ENCODE results near the gene ARL15. TPM values are rescaled to one million over a fixed set of nuclear protein-coding genes. Genes with fewer than 3 reads are reported as not detected.

Gene ARL15
- total RNA-seq, 1 donor from 2014 or later: 28.9 TPM

DNA sequence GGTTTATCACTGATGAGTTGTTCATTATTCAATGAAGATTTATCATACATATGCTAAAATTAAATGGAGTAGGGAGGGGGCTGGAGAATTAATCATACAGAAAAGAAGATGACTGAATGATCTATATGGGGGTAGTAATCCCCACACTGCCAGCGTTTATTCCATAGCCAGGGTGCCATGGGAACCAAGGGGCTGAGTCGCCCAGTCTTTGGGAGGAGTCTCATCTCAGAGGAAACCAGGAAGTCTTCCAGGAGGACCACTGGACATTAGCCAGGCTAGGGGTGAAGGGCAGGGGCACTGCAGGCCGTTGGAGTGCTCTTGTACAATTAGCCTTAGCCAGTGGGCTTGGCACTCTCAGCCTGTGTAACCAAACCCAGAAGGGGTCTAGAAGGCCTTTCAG lies 226.5 kb downstream of the ARL15 start:
- Mint-ChIP-seq H3K9me3 (ENCODE audit: low read depth) (no peaks in the 10 kb centered on the region), H3K4me3 (ENCODE audit: low read depth) (no peak overlapping the region), H3K4me1 (ENCODE audit: low read depth) (no peaks in the 10 kb centered on the region), H3K27me3 (no peaks in the 10 kb centered on the region), H3K27ac (no peak overlapping the region), H3K36me3 (ENCODE audit: insufficient read depth) (peaks cover 4% of the 10 kb centered on the region)
- no peak for DNase-seq (ENCODE audit: low spot score, unreplicated experiment)
- TF ChIP-seq, protein P1, sequence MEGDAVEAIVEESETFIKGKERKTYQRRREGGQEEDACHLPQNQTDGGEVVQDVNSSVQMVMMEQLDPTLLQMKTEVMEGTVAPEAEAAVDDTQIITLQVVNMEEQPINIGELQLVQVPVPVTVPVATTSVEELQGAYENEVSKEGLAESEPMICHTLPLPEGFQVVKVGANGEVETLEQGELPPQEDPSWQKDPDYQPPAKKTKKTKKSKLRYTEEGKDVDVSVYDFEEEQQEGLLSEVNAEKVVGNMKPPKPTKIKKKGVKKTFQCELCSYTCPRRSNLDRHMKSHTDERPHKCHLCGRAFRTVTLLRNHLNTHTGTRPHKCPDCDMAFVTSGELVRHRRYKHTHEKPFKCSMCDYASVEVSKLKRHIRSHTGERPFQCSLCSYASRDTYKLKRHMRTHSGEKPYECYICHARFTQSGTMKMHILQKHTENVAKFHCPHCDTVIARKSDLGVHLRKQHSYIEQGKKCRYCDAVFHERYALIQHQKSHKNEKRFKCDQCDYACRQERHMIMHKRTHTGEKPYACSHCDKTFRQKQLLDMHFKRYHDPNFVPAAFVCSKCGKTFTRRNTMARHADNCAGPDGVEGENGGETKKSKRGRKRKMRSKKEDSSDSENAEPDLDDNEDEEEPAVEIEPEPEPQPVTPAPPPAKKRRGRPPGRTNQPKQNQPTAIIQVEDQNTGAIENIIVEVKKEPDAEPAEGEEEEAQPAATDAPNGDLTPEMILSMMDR (IDR thresholded peaks at IDR 0.05; ENCODE audit: unreplicated experiment): no peak

DNA sequence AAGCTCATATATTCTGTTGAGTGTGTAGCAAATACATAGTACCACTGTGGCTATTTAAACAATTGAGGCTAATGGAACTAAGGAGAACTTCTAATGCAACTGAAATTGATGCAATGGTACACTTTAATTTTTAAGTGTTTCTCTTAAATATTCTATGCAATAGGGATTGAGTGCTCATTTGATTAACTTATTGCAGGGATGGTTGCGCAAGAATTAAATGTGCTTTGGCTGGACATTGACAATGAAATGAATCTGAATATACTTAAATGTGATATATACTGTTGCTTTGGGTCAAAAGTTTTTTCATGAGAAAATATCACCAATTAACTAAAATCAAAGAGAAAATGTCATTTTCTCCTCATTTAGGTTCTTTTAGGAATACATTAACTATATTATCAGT lies 227.1 kb downstream of the ARL15 start:
- Mint-ChIP-seq H3K4me1 (ENCODE audit: low read depth) (no peaks in the 10 kb centered on the region), H3K36me3 (ENCODE audit: insufficient read depth) (peaks cover 4% of the 10 kb centered on the region), H3K9me3 (ENCODE audit: low read depth) (no peaks in the 10 kb centered on the region), H3K27me3 (no peaks in the 10 kb centered on the region), H3K27ac (no peak overlapping the region), H3K4me3 (ENCODE audit: low read depth) (no peak overlapping the region)
- TF ChIP-seq, protein P1 (IDR thresholded peaks at IDR 0.05; ENCODE audit: unreplicated experiment): no peak
- DNase-seq (ENCODE audit: low spot score, unreplicated experiment): no peak

DNA sequence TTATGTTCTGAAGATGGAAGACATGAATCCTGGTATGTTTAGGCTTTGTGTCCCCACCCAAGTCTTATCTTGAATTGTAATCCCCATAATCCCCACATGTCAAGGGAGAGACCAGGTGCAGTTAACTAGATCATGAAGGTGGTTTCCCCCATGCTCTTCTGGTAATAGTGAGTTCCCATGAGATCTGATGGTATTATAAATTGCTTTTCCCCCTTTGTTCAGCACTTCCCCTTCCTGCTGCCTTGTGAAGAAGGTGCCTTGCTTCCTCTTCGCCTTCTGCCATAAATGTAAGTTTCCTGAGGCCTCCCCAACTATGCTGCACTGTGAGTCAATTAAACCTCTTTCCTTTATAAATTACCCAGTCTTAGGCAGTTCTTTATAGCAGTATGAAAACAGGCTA lies 229.0 kb downstream of the ARL15 start:
- no peak overlapping the region for H3K27ac Mint-ChIP-seq
- TF ChIP-seq, protein P1 (IDR thresholded peaks at IDR 0.05; ENCODE audit: unreplicated experiment): no peak
- no peaks in the 10 kb centered on the region for H3K9me3 Mint-ChIP-seq (ENCODE audit: low read depth)
- DNase-seq (ENCODE audit: low spot score, unreplicated experiment): no peak
- H3K36me3 Mint-ChIP-seq (ENCODE audit: insufficient read depth): peaks cover 4% of the 10 kb centered on the region
- no peak overlapping the region for H3K4me3 Mint-ChIP-seq (ENCODE audit: low read depth)
- no peaks in the 10 kb centered on the region for H3K27me3 Mint-ChIP-seq
- no peaks in the 10 kb centered on the region for H3K4me1 Mint-ChIP-seq (ENCODE audit: low read depth)

DNA sequence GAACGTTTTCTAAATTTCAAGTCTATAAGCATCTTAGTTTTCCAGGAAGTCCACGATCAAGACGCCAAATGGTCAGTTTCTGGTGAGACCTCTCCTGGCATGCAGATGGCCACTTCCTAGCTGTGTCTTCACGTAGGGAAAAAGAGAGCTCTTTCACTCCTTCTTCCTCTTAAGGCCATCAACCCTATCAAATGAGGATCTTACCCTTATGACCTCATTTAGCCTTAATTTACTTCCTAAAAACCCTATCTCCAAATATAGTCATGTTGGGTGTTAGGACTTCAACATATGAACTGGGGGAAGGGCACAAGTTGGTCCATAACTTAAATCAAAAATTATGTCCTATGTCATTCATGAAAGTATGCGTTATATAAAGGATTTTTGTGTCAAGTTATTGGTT lies 229.5 kb downstream of the ARL15 start:
- DNase-seq (ENCODE audit: low spot score, unreplicated experiment): no peak
- Mint-ChIP-seq H3K27me3 (no peaks in the 10 kb centered on the region), H3K4me3 (ENCODE audit: low read depth) (no peak overlapping the region), H3K9me3 (ENCODE audit: low read depth) (no peaks in the 10 kb centered on the region), H3K4me1 (ENCODE audit: low read depth) (no peaks in the 10 kb centered on the region), H3K27ac (no peak overlapping the region), H3K36me3 (ENCODE audit: insufficient read depth) (peaks cover 4% of the 10 kb centered on the region)
- TF ChIP-seq, protein P1 (IDR thresholded peaks at IDR 0.05; ENCODE audit: unreplicated experiment): no peak

DNA sequence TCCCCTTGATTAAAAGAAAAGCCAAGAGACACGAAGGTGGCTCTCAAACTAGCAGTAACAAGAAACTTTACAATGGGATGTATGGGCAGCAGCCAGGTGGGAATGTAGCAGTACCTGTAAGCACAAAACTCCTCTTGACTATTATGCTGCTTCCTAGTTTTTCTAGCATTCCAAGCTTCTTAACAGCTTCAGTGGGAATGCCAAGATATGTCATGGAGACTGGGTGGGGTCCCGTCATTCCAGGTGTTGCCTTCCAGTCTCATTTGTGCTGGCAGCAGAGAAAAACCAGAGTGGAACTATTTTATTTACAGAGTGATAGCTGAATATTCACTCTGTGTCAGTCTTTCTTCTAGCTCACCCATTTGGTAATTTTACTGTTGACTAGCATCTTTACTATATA lies 236.6 kb downstream of the ARL15 start:
- peaks cover 3% of the 10 kb centered on the region for H3K4me1 Mint-ChIP-seq (ENCODE audit: low read depth)
- no peak overlapping the region for H3K4me3 Mint-ChIP-seq (ENCODE audit: low read depth)
- no peak overlapping the region for H3K27ac Mint-ChIP-seq
- no peaks in the 10 kb centered on the region for H3K36me3 Mint-ChIP-seq (ENCODE audit: insufficient read depth)
- no peaks in the 10 kb centered on the region for H3K27me3 Mint-ChIP-seq
- no peak for DNase-seq (ENCODE audit: low spot score, unreplicated experiment)
- no peaks in the 10 kb centered on the region for H3K9me3 Mint-ChIP-seq (ENCODE audit: low read depth)
- TF ChIP-seq, protein P1 (IDR thresholded peaks at IDR 0.05; ENCODE audit: unreplicated experiment): no peak
